Measurements from ENCODE around the gene ODC1.

The ODC1 gene

GRCh38 chr2:10486091-10486490 lies 38.0 kb upstream of the ODC1 start:
- Histone ChIP-seq H3K9me3 (ENCODE audit: control insufficient read depth, insufficient read depth, low read length) (peaks cover 3% of the 10 kb centered on the region; the same call in 1 of the 2 replicates), H3K36me3 (ENCODE audit: insufficient read depth, low read length) (no peaks in the 10 kb centered on the region), H3K9ac (ENCODE audit: low read depth, low read length) (no peak overlapping the region), H3K4me1 (ENCODE audit: insufficient read depth, low read length) (no peaks in the 10 kb centered on the region)

- H3K4me1 ChIP-seq (ENCODE audit: insufficient read depth, low read length) = peaks cover 7% of the 10 kb centered on the region; the same call in 1 of the 2 replicates
- H3K36me3 ChIP-seq (ENCODE audit: insufficient read depth, low read length) = no peaks in the 10 kb centered on the region
- H3K9ac ChIP-seq (ENCODE audit: low read depth, low read length) = no peak overlapping the region
- no peaks in the 10 kb centered on the region for H3K9me3 ChIP-seq (ENCODE audit: control insufficient read depth, insufficient read depth, low read length)
These were observed 34.8 kb upstream of the ODC1 start for GRCh38 chr2:10482913-10483312.

- Histone ChIP-seq H3K36me3 (ENCODE audit: insufficient read depth, low read length) (no peaks in the 10 kb centered on the region), H3K4me1 (ENCODE audit: insufficient read depth, low read length) (peaks cover 10% of the 10 kb centered on the region; the same call in 1 of the 2 replicates), H3K9ac (ENCODE audit: low read depth, low read length) (no peak overlapping the region), H3K9me3 (ENCODE audit: control insufficient read depth, insufficient read depth, low read length) (no peaks in the 10 kb centered on the region)
These were observed 34.3 kb upstream of the ODC1 start for GRCh38 chr2:10482460-10482859.

GRCh38 chr2:10481666-10482157 lies 33.6 kb upstream of the ODC1 start:
- H3K4me1 ChIP-seq (ENCODE audit: insufficient read depth, low read length) = peaks cover 10% of the 10 kb centered on the region; the same call in 1 of the 2 replicates

GRCh38 chr2:10481055-10481665 lies 33.0 kb upstream of the ODC1 start:
- no peaks in the 10 kb centered on the region for H3K36me3 ChIP-seq (ENCODE audit: insufficient read depth, low read length)
- no peak overlapping the region for H3K9ac ChIP-seq (ENCODE audit: low read depth, low read length)
- H3K9me3 ChIP-seq (ENCODE audit: control insufficient read depth, insufficient read depth, low read length) = no peaks in the 10 kb centered on the region
- peaks cover 10% of the 10 kb centered on the region; the same call in 1 of the 2 replicates for H3K4me1 ChIP-seq (ENCODE audit: insufficient read depth, low read length)

More at GRCh38 chr2:10481666-10482157, 33.6 kb upstream of the ODC1 start:
- no peaks in the 10 kb centered on the region for H3K36me3 ChIP-seq (ENCODE audit: insufficient read depth, low read length)
- no peak overlapping the region for H3K9ac ChIP-seq (ENCODE audit: low read depth, low read length)
- no peaks in the 10 kb centered on the region for H3K9me3 ChIP-seq (ENCODE audit: control insufficient read depth, insufficient read depth, low read length)

- no peak overlapping the region for H3K9ac ChIP-seq (ENCODE audit: low read depth, low read length)
- no peaks in the 10 kb centered on the region for H3K36me3 ChIP-seq (ENCODE audit: insufficient read depth, low read length)
- peaks cover 10% of the 10 kb centered on the region; the same call in 1 of the 2 replicates for H3K4me1 ChIP-seq (ENCODE audit: insufficient read depth, low read length)
- H3K9me3 ChIP-seq (ENCODE audit: control insufficient read depth, insufficient read depth, low read length) = no peaks in the 10 kb centered on the region
These were observed 32.3 kb upstream of the ODC1 start for GRCh38 chr2:10480359-10480949.

GRCh38 chr2:10478916-10479315 lies 30.8 kb upstream of the ODC1 start:
- H3K9me3 ChIP-seq (ENCODE audit: control insufficient read depth, insufficient read depth, low read length) = no peaks in the 10 kb centered on the region
- no peaks in the 10 kb centered on the region for H3K36me3 ChIP-seq (ENCODE audit: insufficient read depth, low read length)
- H3K9ac ChIP-seq (ENCODE audit: low read depth, low read length) = no peak overlapping the region
- peaks cover 10% of the 10 kb centered on the region; the same call in 1 of the 2 replicates for H3K4me1 ChIP-seq (ENCODE audit: insufficient read depth, low read length)

- Histone ChIP-seq H3K36me3 (ENCODE audit: insufficient read depth, low read length) (no peaks in the 10 kb centered on the region), H3K9ac (ENCODE audit: low read depth, low read length) (no peak overlapping the region), H3K9me3 (ENCODE audit: control insufficient read depth, insufficient read depth, low read length) (no peaks in the 10 kb centered on the region), H3K4me1 (ENCODE audit: insufficient read depth, low read length) (peaks cover 10% of the 10 kb centered on the region; the same call in 1 of the 2 replicates)
These were observed 30.1 kb upstream of the ODC1 start for GRCh38 chr2:10478298-10478625.

- Histone ChIP-seq H3K4me1 (ENCODE audit: insufficient read depth, low read length) (peaks cover 10% of the 10 kb centered on the region; the same call in 1 of the 2 replicates), H3K9me3 (ENCODE audit: control insufficient read depth, insufficient read depth, low read length) (no peaks in the 10 kb centered on the region), H3K9ac (ENCODE audit: low read depth, low read length) (no peak overlapping the region)
These were observed 29.5 kb upstream of the ODC1 start for GRCh38 chr2:10477443-10478297.

GRCh38 chr2:10476723-10477442 lies 28.8 kb upstream of the ODC1 start:
- Histone ChIP-seq H3K9ac (ENCODE audit: low read depth, low read length) (no peak overlapping the region), H3K36me3 (ENCODE audit: insufficient read depth, low read length) (no peaks in the 10 kb centered on the region), H3K9me3 (ENCODE audit: control insufficient read depth, insufficient read depth, low read length) (no peaks in the 10 kb centered on the region), H3K4me1 (ENCODE audit: insufficient read depth, low read length) (peaks cover 10% of the 10 kb centered on the region; the same call in 1 of the 2 replicates)

More at GRCh38 chr2:10477443-10478297, 29.5 kb upstream of the ODC1 start:
- no peaks in the 10 kb centered on the region for H3K36me3 ChIP-seq (ENCODE audit: insufficient read depth, low read length)

- Histone ChIP-seq H3K9me3 (ENCODE audit: control insufficient read depth, insufficient read depth, low read length) (no peaks in the 10 kb centered on the region), H3K9ac (ENCODE audit: low read depth, low read length) (no peak overlapping the region), H3K36me3 (ENCODE audit: insufficient read depth, low read length) (no peaks in the 10 kb centered on the region), H3K4me1 (ENCODE audit: insufficient read depth, low read length) (peaks cover 10% of the 10 kb centered on the region; the same call in 1 of the 2 replicates)
These were observed 27.9 kb upstream of the ODC1 start for GRCh38 chr2:10475811-10476660.

GRCh38 chr2:10475221-10475722 lies 27.1 kb upstream of the ODC1 start:
- Histone ChIP-seq H3K9ac (ENCODE audit: low read depth, low read length) (no peak overlapping the region), H3K4me1 (ENCODE audit: insufficient read depth, low read length) (peaks cover 10% of the 10 kb centered on the region; the same call in 1 of the 2 replicates), H3K36me3 (ENCODE audit: insufficient read depth, low read length) (no peaks in the 10 kb centered on the region), H3K9me3 (ENCODE audit: control insufficient read depth, insufficient read depth, low read length) (no peaks in the 10 kb centered on the region)

- Histone ChIP-seq H3K4me1 (ENCODE audit: insufficient read depth, low read length) (peaks cover 6% of the 10 kb centered on the region; the same call in 1 of the 2 replicates), H3K9me3 (ENCODE audit: control insufficient read depth, insufficient read depth, low read length) (no peaks in the 10 kb centered on the region), H3K9ac (ENCODE audit: low read depth, low read length) (no peak overlapping the region), H3K36me3 (ENCODE audit: insufficient read depth, low read length) (no peaks in the 10 kb centered on the region)
These were observed 25.1 kb upstream of the ODC1 start for GRCh38 chr2:10473121-10473756.

Measured in ES-I3 (cell line).